SW 1271 (cell line): ENCODE measurements around the gene SPAG17.

Experiments used
- DNase-seq, 2 experiments: peaks; one replicate each; lab custom pipeline; 2025; lab: John Stamatoyannopoulos, UW

The SPAG17 gene

GRCh38 chr1:118160806-118161205, 24.2 kb downstream of the SPAG17 start:
- no peak for DNase-seq

- no peak for DNase-seq
These were observed 25.5 kb downstream of the SPAG17 start for GRCh38 chr1:118159569-118159968.

- no peak for DNase-seq
These were observed 26.1 kb downstream of the SPAG17 start for GRCh38 chr1:118158924-118159323.

GRCh38 chr1:118157506-118157905, 27.5 kb downstream of the SPAG17 start:
- DNase-seq, result no peak

GRCh38 chr1:118155106-118155505, 29.9 kb downstream of the SPAG17 start:
- DNase-seq, result no peak

- no peak for DNase-seq
These were observed 30.8 kb downstream of the SPAG17 start for GRCh38 chr1:118154220-118154619.

- peak in 1 of 2 experiments; percentile 28 for DNase-seq
These were observed 33.6 kb downstream of the SPAG17 start for GRCh38 chr1:118151312-118151937.

GRCh38 chr1:118149799-118150198, 35.2 kb downstream of the SPAG17 start:
- no peak for DNase-seq

GRCh38 chr1:118148034-118148433, 37.0 kb downstream of the SPAG17 start:
- DNase-seq, result no peak

GRCh38 chr1:118147522-118147921, 37.5 kb downstream of the SPAG17 start:
- DNase-seq, result no peak

- DNase-seq, result no peak
These were observed 39.3 kb downstream of the SPAG17 start for GRCh38 chr1:118145721-118146120.

- no peak for DNase-seq
These were observed 40.3 kb downstream of the SPAG17 start for GRCh38 chr1:118144684-118145083.

- no peak for DNase-seq
These were observed 41.2 kb downstream of the SPAG17 start for GRCh38 chr1:118143831-118144230.

GRCh38 chr1:118143121-118143520, 41.9 kb downstream of the SPAG17 start:
- no peak for DNase-seq

GRCh38 chr1:118142546-118142945, 42.5 kb downstream of the SPAG17 start:
- no peak for DNase-seq

GRCh38 chr1:118137900-118138299, 47.1 kb downstream of the SPAG17 start:
- no peak for DNase-seq

GRCh38 chr1:118136187-118136941, 48.7 kb downstream of the SPAG17 start:
- DNase-seq, result no peak

- DNase-seq, result no peak
These were observed 53.0 kb downstream of the SPAG17 start for GRCh38 chr1:118132000-118132399.

- no peak for DNase-seq
These were observed 56.3 kb downstream of the SPAG17 start for GRCh38 chr1:118128761-118129160.

- no peak for DNase-seq
These were observed 61.0 kb downstream of the SPAG17 start for GRCh38 chr1:118124064-118124463.

GRCh38 chr1:118123116-118123839, 61.8 kb downstream of the SPAG17 start:
- DNase-seq, result no peak

- DNase-seq, result no peak
These were observed 62.6 kb downstream of the SPAG17 start for GRCh38 chr1:118122234-118123004.
